Stimulated activated CD4-positive, alpha-beta T cell treated with anti-CD3 and anti-CD28 coated beads, TNF-alpha, amount 100 ng/mL, for 1 hour (primary cell): ENCODE results near the gene BGLAP.
A peak's percentile ranks its signal among the peaks of the same experiment; 100 is the strongest.

Source experiments
- DNase-seq, 3 donors: peaks; one replicate each; pipeline ENCODE4 v3.0.0-alpha.2; 2020; ENCODE audit warnings: low read depth in 3 of 3, low spot score in 1 of 3

The BGLAP gene

DNA sequence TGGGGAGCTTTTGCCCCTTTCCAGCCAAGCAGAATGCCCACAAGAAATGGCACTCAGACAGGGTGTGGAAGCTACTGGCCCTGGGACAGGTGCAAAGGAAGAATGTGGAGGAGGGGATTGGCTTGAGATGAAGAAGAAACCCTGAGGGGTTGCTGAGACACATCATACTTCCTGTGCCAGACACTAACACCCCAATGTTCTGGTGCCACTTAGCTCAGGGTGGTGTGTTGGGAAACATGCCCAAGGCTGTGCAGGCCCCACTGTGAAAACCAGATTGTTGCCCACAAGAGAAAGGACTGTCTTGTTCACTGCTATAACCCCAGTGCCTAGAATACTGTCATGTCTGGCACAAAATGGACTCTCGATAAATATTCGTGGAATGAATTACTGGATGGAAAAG, 15.7 kb downstream of the BGLAP start:
- no peak for DNase-seq

DNA sequence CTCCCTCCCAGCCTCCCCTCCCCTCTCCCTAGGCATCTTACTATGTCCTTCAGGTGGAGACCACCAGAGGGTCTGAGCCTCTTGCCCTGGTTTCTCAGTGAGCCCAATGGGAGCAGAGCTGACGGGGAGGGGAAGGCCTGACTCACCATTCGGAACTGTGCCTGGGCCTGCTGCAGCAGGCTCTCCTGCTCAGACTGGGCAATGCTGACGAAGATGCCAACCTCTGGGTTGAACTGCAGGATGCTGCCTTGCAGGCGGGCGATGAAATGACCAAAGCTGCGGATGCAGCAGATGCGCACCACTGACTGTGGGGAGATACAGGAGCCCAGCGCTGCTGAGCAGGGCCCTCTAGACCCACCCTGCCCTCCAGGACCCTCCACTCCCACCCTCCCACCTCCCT, 16.9 kb downstream of the BGLAP start:
- no peak for DNase-seq

DNA sequence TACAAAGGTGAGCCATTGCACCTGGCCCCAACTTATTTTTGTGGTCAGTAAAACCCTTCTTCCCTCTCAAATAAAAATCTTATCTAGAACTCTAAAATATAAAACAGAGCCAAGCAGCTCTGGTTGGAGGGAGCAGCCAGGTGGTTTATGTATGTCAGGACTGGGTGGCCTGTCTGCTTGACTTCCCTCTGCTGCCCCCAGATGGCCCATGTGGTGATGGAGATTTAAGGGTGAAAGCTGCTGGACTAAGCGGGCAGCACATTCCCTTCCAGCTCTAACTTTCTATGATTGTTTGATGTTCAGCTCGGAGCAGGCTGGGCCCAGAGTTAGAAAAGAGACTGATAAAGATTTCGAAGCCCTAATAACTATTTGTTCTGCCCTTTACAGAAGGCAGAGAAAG, 17.8 kb downstream of the BGLAP start:
- no peak for DNase-seq

DNA sequence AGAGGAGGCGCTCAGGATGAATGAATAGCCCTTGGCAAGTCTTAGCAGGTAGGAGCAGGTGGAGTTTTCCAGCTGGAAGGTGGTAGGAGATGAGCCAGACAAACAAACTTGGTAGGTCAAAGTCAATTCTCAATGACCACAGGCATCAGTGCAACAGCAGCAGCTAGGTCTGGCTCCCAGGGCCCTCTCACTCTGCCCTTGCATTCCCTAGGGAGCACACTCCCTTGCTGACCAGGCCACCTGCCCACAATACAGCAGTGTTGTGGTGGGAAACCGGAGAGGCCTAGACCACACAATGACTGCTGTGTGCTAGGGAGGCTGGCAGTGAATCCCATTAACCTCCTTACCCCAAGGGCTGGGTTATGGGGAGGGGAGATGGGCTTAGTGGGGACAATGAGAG, 18.9 kb downstream of the BGLAP start:
- DNase-seq: no peak

DNA sequence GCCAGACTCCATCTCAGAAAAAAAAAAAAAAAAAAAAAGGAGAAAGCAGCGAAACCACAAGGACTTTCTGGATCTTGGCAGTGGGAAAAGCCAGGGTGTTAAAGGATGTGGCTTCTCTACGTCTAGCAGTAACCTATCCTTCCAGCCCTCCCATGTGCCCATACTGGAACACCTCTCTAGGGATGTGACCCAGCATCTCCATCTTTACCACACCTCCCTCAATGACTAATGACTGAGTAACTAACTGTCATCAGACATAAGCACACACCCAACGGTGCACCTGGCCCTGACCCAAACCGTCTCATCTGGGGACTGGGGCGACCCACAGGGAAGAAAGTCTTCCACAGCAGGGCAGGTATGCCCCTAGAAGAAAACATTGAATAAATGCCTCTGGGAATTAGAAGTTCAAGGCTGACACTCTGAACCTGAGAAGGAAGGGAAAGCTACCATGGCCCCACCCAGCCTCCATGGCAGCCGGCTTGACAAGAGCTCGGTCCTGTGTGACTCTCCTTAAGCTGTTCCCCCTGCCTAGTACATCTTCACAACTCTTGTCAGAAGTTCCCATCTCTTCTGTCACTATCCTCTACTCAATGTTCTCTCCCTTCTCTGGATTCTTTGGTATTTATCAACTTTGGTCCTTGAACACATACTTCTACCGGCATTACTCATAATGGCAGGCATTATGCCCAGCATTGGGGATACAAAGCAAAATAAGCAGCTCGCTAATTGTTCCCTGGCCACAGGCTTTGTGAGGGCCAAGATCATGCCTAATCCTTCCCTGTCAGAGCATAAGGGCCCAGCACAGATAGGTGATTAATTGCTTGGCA, 20.7 kb downstream of the BGLAP start:
- DNase-seq: no peak

DNA sequence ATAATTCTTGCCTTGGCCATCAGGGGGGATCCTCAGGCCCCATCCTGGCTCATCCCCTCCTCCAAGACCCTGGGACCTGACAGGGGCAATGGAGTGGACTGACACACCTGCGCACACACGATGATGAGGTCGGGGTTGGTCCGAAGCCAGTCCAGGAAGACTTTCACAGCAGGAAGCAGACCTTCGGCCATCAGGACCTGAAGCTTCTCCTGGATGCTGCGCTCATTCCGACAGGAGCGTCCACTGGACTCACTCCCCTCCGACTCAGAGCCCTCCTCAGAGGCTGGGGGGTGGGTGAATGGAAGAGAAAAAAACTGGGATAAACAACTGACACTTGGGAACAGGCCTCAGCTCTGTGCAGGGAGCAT, 21.3 kb downstream of the BGLAP start:
- DNase-seq: no peak

DNA sequence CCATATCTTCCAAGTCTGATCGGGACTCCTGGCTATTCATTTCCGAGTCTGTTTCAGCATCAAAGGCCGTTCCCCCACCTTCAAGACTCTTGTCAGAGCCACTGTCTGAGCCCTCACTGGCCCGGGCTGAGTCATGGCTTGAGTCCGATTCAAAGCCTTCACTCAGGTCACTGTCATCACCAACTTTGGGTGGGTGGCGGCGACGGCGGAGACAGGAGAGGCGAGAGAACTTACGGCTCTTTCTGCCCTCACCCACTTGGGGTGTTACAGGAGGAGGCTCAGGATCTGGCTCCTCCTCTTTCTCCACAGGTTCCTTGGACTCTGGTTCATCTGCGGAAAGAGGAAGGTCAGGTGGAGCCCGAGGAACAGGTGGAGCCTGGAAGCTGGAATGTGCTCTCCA, 24.1 kb downstream of the BGLAP start:
- no peak for DNase-seq

DNA sequence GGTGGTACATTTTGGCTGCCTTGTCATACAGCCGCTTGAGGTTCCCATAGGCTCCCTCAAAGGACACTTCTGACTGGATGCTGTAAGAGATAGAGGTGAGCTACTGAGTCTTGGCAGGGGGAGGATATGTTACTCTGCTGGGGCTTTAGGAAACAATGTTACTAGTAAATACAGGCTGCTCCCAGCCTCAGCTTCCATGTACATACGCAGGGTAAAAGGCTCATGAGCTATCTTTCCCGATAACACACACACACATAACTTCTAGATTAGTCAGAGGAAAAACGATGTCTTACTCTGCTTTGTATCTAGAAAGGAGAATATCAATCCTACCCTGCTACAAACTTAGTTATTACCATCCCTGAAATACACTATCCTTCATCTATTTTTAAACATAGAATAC, 26.4 kb downstream of the BGLAP start:
- no peak for DNase-seq

DNA sequence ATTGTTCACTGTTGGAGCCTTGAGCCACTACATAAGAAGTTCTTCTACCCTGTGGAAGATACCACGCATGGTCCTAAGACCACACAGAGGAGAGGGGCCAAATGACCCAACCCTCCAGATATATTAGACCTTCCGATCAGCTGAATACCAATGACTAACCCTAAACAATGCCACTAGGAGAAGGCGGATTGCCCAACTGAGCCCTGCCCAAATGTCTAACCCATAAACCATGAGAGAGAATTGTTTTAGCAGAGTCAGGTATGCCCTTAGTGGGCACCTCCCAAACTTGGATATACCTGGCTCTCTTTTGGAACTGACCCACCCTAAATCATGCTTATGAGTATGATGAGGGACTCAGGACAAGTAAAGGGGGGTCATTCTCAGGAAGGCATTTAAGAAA, 28.3 kb downstream of the BGLAP start:
- DNase-seq: no peak

DNA sequence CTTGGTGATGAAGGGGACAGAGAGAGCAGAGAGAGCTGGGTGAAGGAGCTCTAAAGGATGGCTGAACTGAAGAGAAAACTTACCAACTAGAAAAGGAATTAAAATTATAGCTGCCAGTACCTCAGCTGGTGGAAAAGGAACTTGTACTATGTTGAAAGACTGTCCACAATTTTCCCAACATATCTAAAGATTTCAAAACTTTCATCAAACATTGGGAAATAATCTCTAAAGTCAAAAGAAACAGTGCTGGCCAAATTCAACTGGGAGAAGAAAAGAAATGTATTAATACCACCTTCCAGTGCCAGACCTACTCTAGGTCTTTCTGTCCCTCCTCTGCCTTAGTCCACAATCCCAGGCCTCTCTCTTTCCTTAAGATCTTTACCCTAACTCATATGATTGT, 34.5 kb downstream of the BGLAP start:
- no peak for DNase-seq

DNA sequence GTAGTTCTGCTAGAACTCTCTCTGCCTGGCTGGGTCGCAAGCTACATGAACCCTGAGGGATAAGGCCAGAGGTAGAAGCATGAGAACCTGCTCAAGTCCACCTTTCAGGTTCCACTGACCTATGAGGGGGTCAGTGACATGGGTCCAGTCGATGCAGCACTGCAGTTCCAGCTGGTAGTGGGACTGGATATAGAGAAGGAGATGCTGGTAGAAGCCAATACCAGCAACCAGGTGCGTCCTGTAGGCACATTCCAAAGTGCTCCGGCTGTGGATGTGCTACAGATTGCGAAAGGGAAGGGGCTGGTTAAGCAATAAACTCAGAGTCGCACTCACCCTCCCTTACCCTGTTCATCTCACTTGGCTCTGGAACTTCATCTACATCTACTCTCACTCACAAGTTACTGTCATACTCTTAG, 35.0 kb downstream of the BGLAP start:
- DNase-seq: no peak

DNA sequence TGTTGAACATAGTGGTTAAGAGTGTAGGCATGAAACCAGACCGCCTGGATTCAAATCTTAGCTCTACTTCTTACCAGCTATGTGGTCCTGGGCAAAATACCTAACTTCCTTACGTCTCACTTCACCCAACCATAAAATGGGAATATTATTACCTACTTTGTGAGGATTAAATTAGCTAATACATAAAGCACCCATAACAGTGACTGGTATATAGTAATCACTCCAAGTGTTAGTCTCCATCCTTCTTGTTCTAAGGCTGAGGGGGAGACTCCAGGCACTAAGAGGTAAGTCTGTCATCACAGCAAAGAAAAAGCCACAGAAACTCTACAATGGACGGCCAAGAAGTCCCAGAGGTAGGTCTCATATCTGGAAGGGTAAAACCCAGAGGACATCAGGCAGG, 37.9 kb downstream of the BGLAP start:
- no peak for DNase-seq

DNA sequence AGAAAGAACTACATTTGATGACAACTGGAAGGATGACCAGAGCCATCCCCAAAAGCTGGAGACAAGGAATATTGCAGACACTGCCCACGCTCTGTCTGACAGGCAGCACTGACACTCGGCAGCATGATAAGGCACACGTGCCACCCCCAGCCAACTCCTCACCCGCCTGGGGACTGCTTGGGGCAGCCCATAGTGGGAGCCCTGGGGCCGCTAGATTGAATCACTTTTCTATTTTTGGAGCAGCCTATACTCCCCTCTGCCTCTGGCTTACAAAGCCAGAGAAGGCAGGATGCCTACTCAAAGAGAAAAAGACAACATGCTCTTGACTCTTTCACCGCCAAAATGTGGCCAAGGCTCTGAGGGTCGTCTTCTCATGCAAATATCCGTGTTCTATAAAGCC, 39.3 kb downstream of the BGLAP start:
- DNase-seq: peak in 1 of 3 donors; percentile 27

DNA sequence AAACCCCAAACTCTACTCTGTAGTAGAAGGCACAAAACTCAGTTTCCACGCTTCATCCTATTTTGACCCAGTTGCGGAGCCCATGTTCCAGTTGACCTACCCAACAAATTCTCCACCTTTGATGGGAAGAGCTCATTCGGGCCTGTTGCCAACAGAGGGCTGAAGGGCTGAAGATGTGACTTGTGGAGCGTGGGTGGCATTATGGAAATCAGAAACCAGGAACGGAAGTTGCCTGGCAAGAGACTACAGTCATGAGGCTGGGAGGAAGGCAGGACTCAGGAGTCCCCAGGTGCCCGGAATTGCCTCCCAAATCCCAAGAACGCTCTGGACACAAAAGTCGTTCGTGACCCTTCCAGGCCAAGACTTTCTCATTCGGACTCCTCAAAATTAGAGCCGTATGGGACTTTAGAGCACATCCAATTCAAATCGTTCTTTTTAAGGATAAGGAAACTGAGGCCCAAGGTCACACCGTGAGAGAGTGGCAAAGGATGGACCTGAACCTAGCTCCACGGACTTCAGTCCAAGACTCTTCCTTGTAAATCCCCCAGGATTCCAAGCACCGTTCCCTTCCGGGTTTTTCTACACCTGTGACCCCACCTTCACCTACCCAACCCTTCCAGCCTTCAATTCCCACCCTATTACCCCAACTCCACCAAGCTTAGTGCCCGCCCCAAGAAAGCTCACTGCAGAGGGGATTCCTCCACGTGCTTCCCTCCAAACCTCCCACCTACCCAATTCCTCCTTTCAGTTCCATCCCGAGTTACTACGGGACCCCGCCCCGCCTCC, 39.9 kb downstream of the BGLAP start:
- no peak for DNase-seq

DNA sequence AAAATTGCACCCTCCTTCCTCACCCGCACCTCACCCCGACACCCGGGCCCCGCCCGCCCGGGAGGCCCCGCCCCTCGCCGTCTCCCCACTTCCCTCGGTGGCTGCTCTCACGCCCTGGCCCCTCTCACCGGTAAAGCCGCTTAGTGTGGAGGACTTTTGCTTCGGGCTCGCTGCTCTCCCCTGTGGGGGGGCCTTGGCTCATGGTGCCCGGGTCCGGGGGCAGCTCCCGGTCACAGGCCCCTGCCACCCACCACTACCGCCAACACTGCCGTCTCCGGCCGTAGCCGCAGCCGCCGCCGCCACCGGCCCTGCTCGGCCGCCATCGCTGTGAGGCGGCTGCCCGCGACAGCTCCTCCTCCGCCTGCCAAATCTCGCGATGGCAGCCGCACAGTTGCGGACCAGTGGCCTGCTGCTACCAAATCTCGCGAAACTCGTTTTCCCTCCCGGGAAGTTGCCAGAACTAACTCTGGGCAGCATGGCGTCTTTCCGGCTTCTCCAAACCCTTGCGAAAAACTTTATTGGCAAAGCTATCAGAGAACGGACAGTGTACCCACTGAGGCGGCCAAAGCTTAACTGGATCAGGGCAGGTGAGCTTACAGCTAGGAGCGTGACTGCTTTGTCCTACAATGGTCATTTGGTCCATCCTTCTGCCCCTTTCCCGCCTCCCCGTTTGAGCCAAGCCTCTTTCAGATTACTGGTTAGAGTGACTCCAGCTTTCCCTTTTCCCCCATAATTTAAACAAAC, 40.7 kb downstream of the BGLAP start, which contains the start of gene SMG5:
Gene SMG5 (minus strand): TSS at position 347 of the 744 bp plus-strand sequence. CDS start 145 bp downstream, at position 202.
- peak; percentile 86 to 93 (median 92) for DNase-seq

DNA sequence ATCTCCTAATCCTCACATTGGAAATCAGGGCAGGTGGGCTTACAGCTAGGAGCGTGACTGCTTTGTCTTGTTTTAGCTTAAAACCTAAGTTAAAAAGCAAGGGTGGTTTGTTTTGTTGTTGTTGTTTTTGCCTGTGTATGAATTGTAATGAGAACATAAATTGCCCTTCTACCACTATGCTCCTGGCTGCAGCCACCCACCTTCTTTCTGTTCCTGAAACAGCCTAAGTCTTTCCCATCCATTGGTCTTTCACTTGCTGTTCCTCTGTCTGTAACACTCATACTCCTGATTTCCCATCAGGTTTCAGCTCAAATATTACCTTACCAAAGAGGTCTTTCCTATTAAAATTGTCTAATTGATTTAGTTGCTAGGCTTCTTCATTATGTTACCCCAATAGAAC, 41.5 kb downstream of the BGLAP start:
- no peak for DNase-seq

DNA sequence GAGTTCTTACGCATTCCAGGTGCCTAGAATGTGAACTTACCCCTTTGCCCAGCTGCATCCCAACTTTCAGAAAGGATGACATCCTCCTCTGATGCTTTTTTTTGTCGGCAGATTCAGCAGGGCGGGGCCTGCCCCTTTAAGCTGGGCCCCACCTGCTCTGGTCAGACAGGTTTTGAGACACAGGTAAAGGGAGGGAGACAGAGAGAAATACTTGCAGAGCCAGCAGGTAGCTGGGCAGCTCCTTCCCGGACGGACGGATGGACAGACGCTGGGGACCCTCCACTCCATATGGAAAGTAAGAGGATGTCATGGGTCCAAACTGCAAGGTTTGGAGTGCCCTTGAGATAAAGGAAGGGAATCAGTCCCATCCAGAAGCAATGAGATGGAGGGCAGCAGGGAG, 42.1 kb downstream of the BGLAP start, which contains the start of gene TMEM79:
Gene TMEM79 (plus strand): TSS at position 214 of the 400 bp plus-strand sequence. CDS start 902 bp downstream, outside the sequence.
- DNase-seq: no peak

DNA sequence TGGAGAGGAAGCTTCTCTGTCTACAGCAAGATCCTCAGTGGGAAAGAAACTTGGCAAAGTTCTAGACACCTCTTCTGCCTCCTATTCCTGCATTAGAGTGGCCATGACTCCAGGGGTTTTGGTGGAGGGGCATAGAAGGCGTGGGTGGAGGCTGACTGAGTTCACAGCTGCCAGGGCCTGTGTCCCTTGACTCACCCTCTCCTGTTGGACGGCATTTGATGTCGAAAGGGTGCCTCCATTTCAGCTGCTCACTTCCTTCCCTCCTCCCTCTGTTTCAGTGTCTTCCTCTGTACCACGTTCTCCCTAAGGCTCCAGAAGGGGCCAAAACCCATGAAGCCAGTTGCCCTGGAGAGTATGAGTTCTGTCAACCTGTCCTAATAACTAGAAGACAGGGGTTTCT, 42.8 kb downstream of the BGLAP start:
- no peak for DNase-seq

DNA sequence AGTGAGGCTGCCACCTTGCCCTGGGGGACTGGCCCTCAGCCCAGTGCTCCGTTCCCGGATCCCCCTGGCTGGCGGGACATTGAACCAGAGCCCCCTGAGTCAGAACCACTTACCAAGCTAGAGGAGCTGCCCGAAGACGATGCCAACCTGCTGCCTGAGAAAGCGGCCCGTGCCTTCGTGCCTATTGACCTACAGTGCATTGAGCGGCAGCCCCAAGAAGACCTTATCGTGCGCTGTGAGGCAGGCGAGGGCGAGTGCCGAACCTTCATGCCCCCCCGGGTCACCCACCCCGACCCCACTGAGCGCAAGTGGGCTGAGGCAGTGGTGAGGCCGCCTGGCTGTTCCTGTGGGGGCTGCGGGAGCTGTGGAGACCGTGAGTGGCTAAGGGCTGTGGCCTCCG, 43.5 kb downstream of the BGLAP start:
- DNase-seq: no peak

DNA sequence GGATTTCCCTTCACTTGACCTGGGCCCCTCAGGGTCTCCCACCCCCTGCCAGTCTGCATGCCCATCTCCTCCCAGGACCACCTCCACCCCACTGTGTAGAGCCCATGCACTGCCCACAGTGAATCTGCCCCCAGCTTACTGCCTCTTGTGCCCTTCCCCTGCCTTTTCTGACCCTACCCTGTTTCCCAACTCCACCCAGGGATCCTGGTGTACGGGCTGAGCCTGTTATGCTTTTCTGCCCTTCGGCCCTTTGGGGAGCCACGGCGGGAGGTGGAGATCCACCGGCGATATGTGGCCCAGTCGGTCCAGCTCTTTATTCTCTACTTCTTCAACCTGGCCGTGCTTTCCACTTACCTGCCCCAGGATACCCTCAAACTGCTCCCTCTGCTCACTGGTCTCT, 44.1 kb downstream of the BGLAP start:
- DNase-seq: no peak

DNA sequence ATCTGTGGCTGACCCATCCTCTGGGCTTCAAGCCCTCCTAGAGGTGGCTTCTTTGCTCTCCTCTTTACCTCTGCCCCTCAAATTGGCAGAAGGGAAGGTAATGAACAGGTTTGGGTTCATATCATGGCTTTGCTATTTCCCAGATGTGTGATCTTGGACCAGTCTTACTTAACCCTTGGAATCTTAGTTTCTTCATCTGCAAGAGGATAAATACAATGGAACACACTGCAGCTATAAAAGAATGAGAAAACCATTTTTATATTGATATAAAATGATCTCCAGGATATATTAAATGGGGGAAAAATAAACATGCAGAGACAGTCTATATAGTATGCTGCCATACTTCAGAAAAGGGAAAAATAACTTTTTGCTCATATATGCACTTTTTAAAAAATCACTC, 47.9 kb downstream of the BGLAP start:
- DNase-seq: no peak
